Islet of Langerhans (tissue), 1 donor: ENCODE results near the gene RAB20.
"Not testable (repeated sequence)": the region's sequence is repeated elsewhere in the genome, so short reads cannot be mapped to it uniquely, and the experiment has no call there.

Experiments
- FAIRE-seq: peaks from one replicate; lab custom pipeline; 2011; peaks lifted over from hg19 to GRCh38; lab: Jason Lieb, UNC

The RAB20 gene

GRCh38 chr13:110507678-110508381, 53.7 kb downstream of the RAB20 start:
- no peak for FAIRE-seq

GRCh38 chr13:110506859-110507566, 54.5 kb downstream of the RAB20 start:
- peak; percentile 96 for FAIRE-seq

- no peak for FAIRE-seq
Observed at GRCh38 chr13:110506396-110506795, 55.1 kb downstream of the RAB20 start.

- FAIRE-seq: no peak
Observed at GRCh38 chr13:110505594-110505993, 55.9 kb downstream of the RAB20 start.

- no peak for FAIRE-seq
Observed at GRCh38 chr13:110503979-110504499, 57.5 kb downstream of the RAB20 start.

GRCh38 chr13:110503037-110503901, 58.3 kb downstream of the RAB20 start:
- no peak for FAIRE-seq

- no peak for FAIRE-seq
Observed at GRCh38 chr13:110501188-110501587, 60.3 kb downstream of the RAB20 start.

- FAIRE-seq: no peak
Observed at GRCh38 chr13:110500341-110500740, 61.2 kb downstream of the RAB20 start.

- FAIRE-seq: peak; percentile 83
Observed at GRCh38 chr13:110499621-110500281, 61.8 kb downstream of the RAB20 start.

- no peak for FAIRE-seq
Observed at GRCh38 chr13:110498765-110499164, 62.8 kb downstream of the RAB20 start.

- no peak for FAIRE-seq
Observed at GRCh38 chr13:110498327-110498726, 63.2 kb downstream of the RAB20 start.

GRCh38 chr13:110497896-110498295, 63.6 kb downstream of the RAB20 start:
- not testable (repeated sequence) for FAIRE-seq

- no peak for FAIRE-seq
Observed at GRCh38 chr13:110497003-110497402, 64.5 kb downstream of the RAB20 start.

GRCh38 chr13:110496281-110496680, 65.2 kb downstream of the RAB20 start:
- FAIRE-seq: no peak

GRCh38 chr13:110495881-110496280, 65.6 kb downstream of the RAB20 start:
- FAIRE-seq: no peak

GRCh38 chr13:110495376-110495775, 66.1 kb downstream of the RAB20 start:
- FAIRE-seq: no peak

- no peak for FAIRE-seq
Observed at GRCh38 chr13:110493613-110494012, 67.9 kb downstream of the RAB20 start.

- no peak for FAIRE-seq
Observed at GRCh38 chr13:110492679-110493593, 68.6 kb downstream of the RAB20 start.

- FAIRE-seq: no peak
Observed at GRCh38 chr13:110491869-110492678, 69.4 kb downstream of the RAB20 start.
